ENCODE results near the gene SPEM2. TPM values are rescaled to one million over a fixed set of nuclear protein-coding genes. Genes with fewer than 3 reads are reported as not detected.
"Not testable (repeated sequence)": the region's sequence is repeated elsewhere in the genome, so short reads cannot be mapped to it uniquely, and the experiment has no call there.

The SPEM2 gene
- polyA plus RNA-seq, 1 donor: not detected

DNA sequence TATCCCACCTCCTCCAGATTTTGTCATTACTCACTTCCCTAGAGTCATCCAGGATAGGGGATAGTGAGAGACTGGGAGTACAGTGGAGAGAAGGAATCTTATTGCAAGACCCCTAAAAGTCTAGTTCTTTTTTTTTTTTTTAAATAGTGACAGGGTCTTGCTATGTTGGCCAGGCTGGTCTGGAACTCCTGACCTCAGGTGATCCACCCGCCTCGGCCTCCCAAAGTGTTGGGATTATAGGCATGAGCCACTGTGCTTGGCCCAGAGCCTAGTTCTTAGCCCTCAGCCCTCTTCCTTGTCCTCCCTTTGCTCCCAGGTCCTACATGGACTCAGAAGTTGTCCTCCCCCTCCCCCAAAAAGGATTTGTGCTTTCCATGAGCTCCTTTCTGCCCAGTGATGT is 16.7 kb downstream of the SPEM2 start:
- DNase-seq: no peak

DNA sequence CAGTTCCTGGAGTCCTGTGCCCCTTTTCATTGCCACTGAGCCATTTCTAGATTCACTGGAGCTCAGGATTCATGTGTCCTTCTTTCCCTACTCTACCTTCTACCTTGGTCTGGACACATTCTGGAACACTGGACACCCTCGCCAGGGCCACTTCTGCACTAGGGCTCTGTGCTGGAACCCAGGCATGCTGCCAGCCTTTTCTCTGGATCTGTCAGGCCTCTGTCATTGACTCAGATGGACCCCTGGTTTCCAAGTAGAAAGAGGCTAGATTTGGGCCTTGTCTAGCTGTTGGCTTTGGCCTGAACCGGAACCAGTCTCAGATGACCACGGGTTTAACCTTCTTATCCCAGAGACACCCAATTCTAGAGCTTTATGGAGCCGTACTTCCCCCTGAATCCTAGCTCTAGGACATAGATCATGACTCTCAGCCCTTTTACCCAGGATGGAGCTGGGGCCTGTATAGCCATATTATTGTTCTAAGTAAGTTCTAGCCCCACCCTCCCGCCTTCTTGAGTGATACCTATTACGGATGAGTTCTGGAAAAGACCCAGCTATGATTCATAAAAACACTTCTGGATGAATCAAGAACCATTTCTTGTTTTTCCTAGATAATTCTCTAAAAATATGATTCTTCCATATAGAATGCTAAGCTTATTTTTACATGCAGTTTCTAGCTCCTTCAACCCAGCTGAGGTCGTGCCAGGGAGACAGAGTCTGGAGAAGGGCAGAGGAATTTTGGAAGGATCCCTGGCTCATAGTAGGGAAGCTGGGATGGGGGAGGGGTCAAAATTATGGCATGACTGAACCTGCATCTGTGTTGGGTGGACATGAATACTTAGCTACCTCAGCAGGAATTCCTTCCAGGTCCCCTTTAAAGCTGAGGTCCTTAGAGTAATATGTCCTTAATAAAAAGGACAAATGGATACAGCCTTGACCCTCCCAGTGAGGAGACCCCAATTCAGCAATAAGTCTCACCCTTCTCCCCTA is 18.4 kb downstream of the SPEM2 start:
- no peak for DNase-seq

GRCh38 chr17:7444682-7445618 is 19.5 kb downstream of the SPEM2 start, which contains the start of gene CHRNB1:
Gene CHRNB1, plus strand, starts transcription at chr17:7445061. Its CDS starts 67 bp downstream, at chr17:7445128.
- no peak for DNase-seq

DNA sequence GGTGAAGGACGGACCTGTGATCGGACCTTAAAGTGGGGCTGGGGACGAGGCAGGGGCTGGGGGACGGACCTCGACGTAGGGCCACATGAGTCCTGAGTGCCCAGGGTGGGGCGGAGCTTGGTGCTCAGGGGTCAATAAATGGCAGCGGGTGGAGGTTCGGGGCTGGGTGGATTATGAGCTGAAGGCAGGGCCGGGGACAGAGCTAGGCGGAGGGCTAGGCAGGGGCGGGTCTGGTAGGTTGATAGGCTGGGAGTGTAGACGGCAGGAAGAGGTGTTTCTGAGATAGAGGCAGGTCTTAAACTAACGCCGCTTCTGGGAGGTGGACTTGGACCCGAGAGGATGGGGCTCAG is 20.2 kb downstream of the SPEM2 start:
- DNase-seq: no peak

DNA sequence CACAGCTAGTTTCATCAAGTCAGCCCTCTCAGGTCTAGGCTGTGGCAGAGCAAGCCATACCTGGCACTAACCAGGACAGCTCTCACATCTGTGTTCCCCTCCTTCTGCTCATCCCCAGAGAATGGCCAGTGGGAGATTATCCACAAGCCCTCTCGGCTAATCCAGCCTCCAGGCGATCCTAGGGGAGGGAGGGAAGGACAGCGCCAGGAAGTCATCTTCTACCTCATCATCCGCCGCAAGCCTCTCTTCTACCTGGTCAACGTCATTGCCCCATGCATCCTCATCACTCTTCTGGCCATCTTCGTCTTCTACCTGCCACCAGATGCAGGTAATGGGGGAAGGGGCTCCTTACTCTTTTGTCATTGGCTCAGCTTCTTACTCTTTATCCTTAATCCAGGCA is 23.0 kb downstream of the SPEM2 start:
- no peak for DNase-seq

DNA sequence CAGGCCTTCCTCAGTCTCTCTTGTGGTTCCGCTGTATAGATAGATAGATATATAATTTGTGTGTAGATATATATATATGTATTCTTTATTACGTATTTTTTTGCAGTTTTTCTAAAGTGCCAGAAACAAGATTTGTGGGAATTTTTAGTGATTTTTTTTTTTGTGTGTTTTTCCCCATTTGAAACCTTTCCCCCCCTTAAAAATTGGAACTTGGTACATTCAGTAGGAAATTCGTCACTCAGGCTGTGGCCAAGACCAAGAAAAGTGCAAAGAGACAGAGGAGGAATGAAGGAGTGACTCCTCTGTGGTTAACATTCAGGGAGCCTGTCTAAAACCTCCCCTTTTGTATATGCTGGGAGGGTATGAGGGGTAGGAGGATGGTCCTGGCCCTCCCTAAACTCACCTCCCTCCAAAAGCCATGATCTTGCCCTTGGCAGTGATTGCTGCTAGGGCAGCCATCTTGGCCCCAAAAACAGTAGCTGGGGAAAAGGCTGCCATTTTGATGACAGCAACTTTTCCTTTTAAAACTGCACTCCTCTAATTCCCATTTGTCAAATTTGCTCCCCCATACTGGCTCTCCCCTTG is 34.6 kb downstream of the SPEM2 start:
- DNase-seq: no peak

GRCh38 chr17:7460850-7461660 is 35.6 kb downstream of the SPEM2 start:
- DNase-seq: no peak

- DNase-seq: no peak
These were observed 37.3 kb downstream of the SPEM2 start for GRCh38 chr17:7462474-7463371.

- DNase-seq: no peak
These were observed 38.0 kb downstream of the SPEM2 start for GRCh38 chr17:7463372-7463846.

- no peak for DNase-seq
These were observed 38.7 kb downstream of the SPEM2 start for GRCh38 chr17:7464081-7464480.

GRCh38 chr17:7465597-7466275 is 40.3 kb downstream of the SPEM2 start:
- no peak for DNase-seq

DNA sequence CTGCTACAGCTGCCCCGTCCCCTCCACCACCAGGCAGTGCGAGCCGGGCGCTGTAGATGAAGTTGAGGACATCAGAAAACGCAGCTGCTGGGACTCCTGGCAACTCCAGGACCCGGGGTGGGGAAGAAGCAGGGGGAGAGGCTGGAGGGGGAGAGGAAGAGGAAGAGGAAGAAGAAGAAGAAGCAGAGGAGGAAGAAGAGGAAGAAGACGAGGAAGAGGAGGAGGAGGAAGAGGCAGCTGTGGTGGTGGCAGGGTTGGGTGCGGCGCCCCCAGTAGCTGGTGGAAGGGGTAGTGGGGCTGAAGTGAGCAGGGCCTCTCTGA is 40.9 kb downstream of the SPEM2 start:
- no peak for DNase-seq

- DNase-seq: no peak
These were observed 41.4 kb downstream of the SPEM2 start for GRCh38 chr17:7466639-7467341.

GRCh38 chr17:7467498-7467897 is 42.1 kb downstream of the SPEM2 start:
- DNase-seq: no peak

- no peak for DNase-seq
These were observed 42.9 kb downstream of the SPEM2 start for GRCh38 chr17:7468290-7468689.

DNA sequence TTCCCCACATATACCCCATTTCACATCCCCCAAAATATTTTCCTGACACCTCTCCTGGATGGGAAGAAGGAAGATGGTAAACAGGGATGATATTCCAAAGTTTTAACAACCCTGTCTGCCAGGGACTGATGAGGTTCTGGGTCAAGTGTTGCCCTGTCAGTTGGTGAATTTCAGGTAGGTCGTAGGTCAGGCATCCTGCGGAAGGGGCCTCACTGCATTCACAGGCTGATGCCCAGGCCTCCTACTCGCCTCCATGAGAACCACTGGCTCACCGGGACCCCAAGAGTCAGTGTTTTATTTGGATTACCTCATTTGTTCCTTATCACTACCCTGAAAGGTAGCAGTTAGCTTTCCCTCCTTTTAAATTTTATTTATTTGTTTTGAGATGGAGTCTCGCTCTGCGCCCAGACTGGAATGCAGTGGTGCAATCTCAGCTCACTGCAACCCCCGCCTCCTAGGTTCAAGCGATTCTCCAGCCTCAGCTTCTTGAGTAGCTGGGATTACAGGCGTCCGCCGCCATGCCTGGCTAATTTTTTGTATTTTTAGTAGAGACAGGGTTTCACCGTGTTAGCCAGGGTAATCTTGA is 43.5 kb downstream of the SPEM2 start:
- no peak for DNase-seq

GRCh38 chr17:7469843-7470242 is 44.4 kb downstream of the SPEM2 start:
- not testable (repeated sequence) for DNase-seq

DNA sequence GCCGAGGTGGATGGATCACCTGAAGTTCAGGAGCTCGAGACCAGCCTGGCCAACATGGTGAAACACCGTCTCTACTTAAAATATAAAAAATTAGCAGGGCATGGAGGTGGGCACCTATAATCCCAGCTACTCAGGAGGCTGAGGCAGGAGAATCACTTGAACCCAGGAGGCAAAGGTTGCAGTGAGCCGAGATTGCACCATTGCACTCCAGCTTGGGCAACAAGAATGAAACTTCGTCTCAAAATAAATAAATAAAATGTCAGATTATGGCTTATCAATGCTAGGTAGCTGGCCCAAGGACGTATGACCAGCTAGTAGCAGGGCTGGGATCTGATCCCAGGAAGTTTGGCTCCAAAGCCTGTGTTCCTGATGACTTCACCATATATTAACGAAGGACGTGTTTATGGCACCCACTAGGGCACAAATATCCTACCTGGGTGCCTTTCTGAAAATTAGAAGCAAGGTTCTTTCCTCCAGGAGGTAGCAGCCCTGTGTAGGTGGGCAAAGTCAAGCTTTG is 45.1 kb downstream of the SPEM2 start:
- DNase-seq: not testable (repeated sequence)
